Coronary artery (tissue), 2 donors: ENCODE data around the gene FHIT.

ENCODE experiments used
- DNase-seq: peaks from one replicate; pipeline ENCODE4 v3.0.0-alpha.2; 2017; ENCODE audit warnings: low spot score
- H3K27ac ChIP-seq, 2 donors: fragments of 200-600 bp; sonication (generic); one replicate each; pipeline ENCODE4 v1.5.1; 2016 to 2019
- H3K4me3 ChIP-seq: fragments of 200-600 bp; sonication (generic); 2 replicates; pipeline ENCODE4 v1.5.1; 2016; ENCODE audit warnings: mild to moderate bottlenecking, moderate library complexity
- CTCF ChIP-seq: fragments of 200-600 bp; sonication (generic); IDR thresholded peaks from one replicate; pipeline ENCODE4 v1.5.1; 2019; ENCODE audit warnings: antibody characterized with exemption

Gene FHIT

GRCh38 chr3:60737633-60738399 is 513.4 kb downstream of the FHIT start:
- no peak overlapping the region for H3K27ac ChIP-seq
- DNase-seq, result no peak
- H3K4me3 ChIP-seq, result no peak overlapping the region
- TF ChIP-seq CTCF, result no peak

- no peak for TF ChIP-seq CTCF
- DNase-seq, result no peak
- Histone ChIP-seq H3K27ac (no peak overlapping the region), H3K4me3 (no peak overlapping the region)
Observed at GRCh38 chr3:60730371-60730770, 520.9 kb downstream of the FHIT start.

- Histone ChIP-seq H3K27ac (no peak overlapping the region), H3K4me3 (no peak overlapping the region)
- no peak for DNase-seq
- no peak for TF ChIP-seq CTCF
Observed at GRCh38 chr3:60729056-60729455, 522.2 kb downstream of the FHIT start.

GRCh38 chr3:60728006-60728405 is 523.2 kb downstream of the FHIT start:
- no peak for TF ChIP-seq CTCF
- Histone ChIP-seq H3K27ac (no peak overlapping the region), H3K4me3 (no peak overlapping the region)
- no peak for DNase-seq

- DNase-seq, result no peak
- H3K4me3 ChIP-seq, result no peak overlapping the region
- no peak overlapping the region for H3K27ac ChIP-seq
- TF ChIP-seq CTCF, result no peak
Observed at GRCh38 chr3:60720736-60721135, 530.5 kb downstream of the FHIT start.

GRCh38 chr3:60716573-60716972 is 534.7 kb downstream of the FHIT start:
- Histone ChIP-seq H3K27ac (no peak overlapping the region), H3K4me3 (no peak overlapping the region)
- no peak for DNase-seq
- TF ChIP-seq CTCF, result no peak
